ENCODE results near the gene GLCCI1.

The GLCCI1 gene

DNA sequence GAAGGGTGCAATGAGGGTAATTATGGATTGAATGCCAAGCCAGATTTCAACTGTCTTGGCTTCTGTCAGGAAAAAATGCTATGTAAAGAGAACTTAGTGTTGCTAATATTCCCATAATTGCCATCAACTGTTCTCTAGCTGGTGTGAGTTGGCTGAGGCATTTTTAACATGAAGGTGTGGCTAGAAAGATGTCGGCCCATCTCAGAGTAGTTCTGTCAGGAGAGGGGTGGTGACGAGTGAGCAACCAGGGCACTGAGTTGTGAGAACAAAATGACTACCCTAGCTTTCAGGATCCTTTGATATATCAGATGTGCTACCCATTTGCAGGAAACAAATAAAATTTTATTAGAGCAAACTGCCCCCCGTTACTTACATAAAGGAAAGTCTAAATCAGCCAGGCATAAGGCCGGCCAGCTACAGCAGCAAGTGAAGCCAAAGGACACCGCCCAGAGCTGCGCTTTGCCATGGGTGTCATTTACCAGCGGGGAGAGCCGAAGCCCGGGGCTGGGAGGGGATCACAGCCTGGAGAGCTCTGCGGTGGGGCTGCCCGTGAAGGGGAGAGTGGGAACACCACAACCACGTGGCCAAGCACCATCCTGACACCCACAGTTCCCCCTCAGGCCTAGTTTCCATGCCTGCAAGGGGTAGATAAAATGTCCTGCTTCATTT, 151.9 kb downstream of the GLCCI1 start:
- H3K79me2 ChIP-seq (ENCODE audit: insufficient read depth, low read length) = no peaks in the 10 kb centered on the region
- H3K4me3 ChIP-seq (ENCODE audit: low read length, poor library complexity, severe bottlenecking) = no peak overlapping the region
- peak overlapping the region; percentile 38 for H3K4me2 ChIP-seq (ENCODE audit: low read depth, low read length, poor library complexity, severe bottlenecking)
- no peaks in the 10 kb centered on the region for H3K9me2 ChIP-seq (replicated peaks; ENCODE audit: low read depth, low read length)
- no peaks in the 10 kb centered on the region for H3K36me3 ChIP-seq (ENCODE audit: insufficient read depth, low read length)
- H3K4me1 ChIP-seq (ENCODE audit: insufficient read depth, low read length, poor library complexity, severe bottlenecking) = peaks cover 72% of the 10 kb centered on the region
- no peaks in the 10 kb centered on the region for H3K27me3 ChIP-seq (ENCODE audit: insufficient read depth, low read length, poor library complexity, severe bottlenecking)
- TF ChIP-seq, protein P1, sequence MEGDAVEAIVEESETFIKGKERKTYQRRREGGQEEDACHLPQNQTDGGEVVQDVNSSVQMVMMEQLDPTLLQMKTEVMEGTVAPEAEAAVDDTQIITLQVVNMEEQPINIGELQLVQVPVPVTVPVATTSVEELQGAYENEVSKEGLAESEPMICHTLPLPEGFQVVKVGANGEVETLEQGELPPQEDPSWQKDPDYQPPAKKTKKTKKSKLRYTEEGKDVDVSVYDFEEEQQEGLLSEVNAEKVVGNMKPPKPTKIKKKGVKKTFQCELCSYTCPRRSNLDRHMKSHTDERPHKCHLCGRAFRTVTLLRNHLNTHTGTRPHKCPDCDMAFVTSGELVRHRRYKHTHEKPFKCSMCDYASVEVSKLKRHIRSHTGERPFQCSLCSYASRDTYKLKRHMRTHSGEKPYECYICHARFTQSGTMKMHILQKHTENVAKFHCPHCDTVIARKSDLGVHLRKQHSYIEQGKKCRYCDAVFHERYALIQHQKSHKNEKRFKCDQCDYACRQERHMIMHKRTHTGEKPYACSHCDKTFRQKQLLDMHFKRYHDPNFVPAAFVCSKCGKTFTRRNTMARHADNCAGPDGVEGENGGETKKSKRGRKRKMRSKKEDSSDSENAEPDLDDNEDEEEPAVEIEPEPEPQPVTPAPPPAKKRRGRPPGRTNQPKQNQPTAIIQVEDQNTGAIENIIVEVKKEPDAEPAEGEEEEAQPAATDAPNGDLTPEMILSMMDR (conservative IDR thresholded peaks at IDR 0.05; ENCODE audit: low read length) = no peak
- no peak for TF ChIP-seq EZH2phosphoT487 (IDR thresholded peaks at IDR 0.05; ENCODE audit: borderline replicate concordance)
- no peaks in the 10 kb centered on the region for H3K9me3 ChIP-seq (ENCODE audit: insufficient read depth, low read depth, low read length)
- H3K9ac ChIP-seq (ENCODE audit: low read depth, low read length, poor library complexity, severe bottlenecking) = peak overlapping the region; percentile 25
- H4K20me1 ChIP-seq (ENCODE audit: insufficient read depth, low read length, poor library complexity, severe bottlenecking) = no peaks in the 10 kb centered on the region
- no peak overlapping the region for H2AFZ ChIP-seq (ENCODE audit: low read length)
- H3F3A ChIP-seq (ENCODE audit: low read depth) = peaks cover 15% of the 10 kb centered on the region

DNA sequence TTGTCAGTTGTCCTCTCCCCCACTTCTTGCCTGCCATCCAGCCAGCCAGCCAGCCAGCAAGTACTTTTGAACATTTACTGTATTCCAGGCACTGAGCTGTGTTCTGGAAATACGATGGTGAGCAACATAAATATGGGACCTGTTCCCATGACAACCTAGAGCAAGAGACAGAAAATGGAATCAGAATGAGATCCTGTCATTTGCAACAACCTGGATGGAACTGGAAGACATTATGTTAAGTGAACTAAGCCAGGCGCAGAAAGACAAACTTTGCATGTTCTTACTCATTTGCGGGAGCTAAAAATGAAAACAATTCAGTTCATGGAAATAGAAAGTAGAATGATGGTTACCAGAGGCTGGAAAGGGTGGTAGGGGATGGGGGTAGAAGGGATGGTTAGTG, 152.6 kb downstream of the GLCCI1 start:
- Histone ChIP-seq H3K9ac (ENCODE audit: low read depth, low read length, poor library complexity, severe bottlenecking) (no peak overlapping the region), H3K36me3 (ENCODE audit: insufficient read depth, low read length) (no peaks in the 10 kb centered on the region), H3K4me1 (ENCODE audit: insufficient read depth, low read length, poor library complexity, severe bottlenecking) (peaks cover 72% of the 10 kb centered on the region), H3K4me2 (ENCODE audit: low read depth, low read length, poor library complexity, severe bottlenecking) (no peak overlapping the region), H3K27me3 (ENCODE audit: insufficient read depth, low read length, poor library complexity, severe bottlenecking) (no peaks in the 10 kb centered on the region), H2AFZ (ENCODE audit: low read length) (no peak overlapping the region), H4K20me1 (ENCODE audit: insufficient read depth, low read length, poor library complexity, severe bottlenecking) (no peaks in the 10 kb centered on the region), H3K79me2 (ENCODE audit: insufficient read depth, low read length) (no peaks in the 10 kb centered on the region), H3F3A (ENCODE audit: low read depth) (peaks cover 10% of the 10 kb centered on the region; the same call in 1 of the 2 replicates), H3K9me2 (replicated peaks; ENCODE audit: low read depth, low read length) (no peaks in the 10 kb centered on the region), H3K9me3 (ENCODE audit: insufficient read depth, low read depth, low read length) (no peaks in the 10 kb centered on the region), H3K4me3 (ENCODE audit: low read length, poor library complexity, severe bottlenecking) (no peak overlapping the region)
- TF ChIP-seq EZH2phosphoT487 (IDR thresholded peaks at IDR 0.05; ENCODE audit: borderline replicate concordance) = no peak
- TF ChIP-seq, protein P1 (conservative IDR thresholded peaks at IDR 0.05; ENCODE audit: low read length) = no peak

DNA sequence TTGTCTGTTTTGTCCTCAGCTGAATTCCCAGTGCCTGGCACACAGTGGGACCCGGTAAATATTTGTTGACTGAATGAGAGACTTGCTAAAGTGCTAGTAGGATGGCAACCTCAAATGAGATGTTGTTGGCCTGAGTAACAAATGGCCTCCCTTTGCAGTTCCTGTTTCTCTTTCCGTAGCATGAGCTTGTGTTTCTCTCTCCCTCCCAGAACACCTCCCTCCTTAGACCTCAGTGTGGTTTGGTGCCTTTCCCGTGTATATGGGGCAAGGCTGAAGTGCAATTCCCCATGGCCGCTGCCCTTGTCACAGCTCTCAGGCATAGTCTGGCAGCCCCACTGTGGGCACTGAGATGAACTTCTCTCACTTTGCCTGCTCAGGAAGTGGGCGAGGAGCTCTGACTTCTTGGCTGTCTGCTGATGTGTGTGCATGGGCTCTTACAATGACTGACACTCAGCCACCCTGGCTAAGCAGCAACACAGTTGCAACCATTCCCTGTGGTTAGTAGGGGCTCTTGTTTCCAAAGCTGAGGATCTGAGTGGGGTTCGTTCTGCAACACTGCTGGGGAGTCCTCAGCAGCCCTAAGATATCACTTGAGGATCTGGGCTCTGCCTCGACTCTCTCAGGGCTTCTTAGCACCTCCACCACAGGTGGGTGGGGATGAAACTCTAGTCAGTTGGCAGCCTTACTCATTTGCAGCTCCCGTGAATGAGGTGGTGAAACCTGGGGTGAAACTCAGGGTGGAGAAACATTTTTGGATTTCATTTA, 157.3 kb downstream of the GLCCI1 start:
- peak overlapping the region; percentile 70 for H3K9ac ChIP-seq (ENCODE audit: low read depth, low read length, poor library complexity, severe bottlenecking)
- no peaks in the 10 kb centered on the region for H3K27me3 ChIP-seq (ENCODE audit: insufficient read depth, low read length, poor library complexity, severe bottlenecking)
- H3K9me2 ChIP-seq (replicated peaks; ENCODE audit: low read depth, low read length) = no peaks in the 10 kb centered on the region
- no peaks in the 10 kb centered on the region for H3K36me3 ChIP-seq (ENCODE audit: insufficient read depth, low read length)
- peak overlapping the region; percentile 54 for H3K4me2 ChIP-seq (ENCODE audit: low read depth, low read length, poor library complexity, severe bottlenecking)
- peaks cover 70% of the 10 kb centered on the region for H3K4me1 ChIP-seq (ENCODE audit: insufficient read depth, low read length, poor library complexity, severe bottlenecking)
- no peaks in the 10 kb centered on the region for H3K79me2 ChIP-seq (ENCODE audit: insufficient read depth, low read length)
- H3K4me3 ChIP-seq (ENCODE audit: low read length, poor library complexity, severe bottlenecking) = peak overlapping the region; percentile 37
- peak overlapping the region; percentile 14 for H2AFZ ChIP-seq (ENCODE audit: low read length)
- no peaks in the 10 kb centered on the region for H4K20me1 ChIP-seq (ENCODE audit: insufficient read depth, low read length, poor library complexity, severe bottlenecking)
- no peak for TF ChIP-seq EZH2phosphoT487 (IDR thresholded peaks at IDR 0.05; ENCODE audit: borderline replicate concordance)
- TF ChIP-seq, protein P1 (conservative IDR thresholded peaks at IDR 0.05; ENCODE audit: low read length) = peak; percentile 27; the same call in 1 of the 2 replicates
- H3K9me3 ChIP-seq (ENCODE audit: insufficient read depth, low read depth, low read length) = no peaks in the 10 kb centered on the region
- peaks cover 6% of the 10 kb centered on the region; the same call in 1 of the 2 replicates for H3F3A ChIP-seq (ENCODE audit: low read depth)
